NCI-H1417 (cell line): ENCODE results near the gene KCNJ10.
A peak's percentile ranks its signal among the peaks of the same experiment; 100 is the strongest.

ENCODE experiments used
- DNase-seq, 3 experiments: peaks; one replicate each; lab custom pipeline; 2025; lab: John Stamatoyannopoulos, UW

The KCNJ10 gene

GRCh38 chr1:159961636-159962035 is 108.3 kb downstream of the KCNJ10 start:
- no peak for DNase-seq

DNA sequence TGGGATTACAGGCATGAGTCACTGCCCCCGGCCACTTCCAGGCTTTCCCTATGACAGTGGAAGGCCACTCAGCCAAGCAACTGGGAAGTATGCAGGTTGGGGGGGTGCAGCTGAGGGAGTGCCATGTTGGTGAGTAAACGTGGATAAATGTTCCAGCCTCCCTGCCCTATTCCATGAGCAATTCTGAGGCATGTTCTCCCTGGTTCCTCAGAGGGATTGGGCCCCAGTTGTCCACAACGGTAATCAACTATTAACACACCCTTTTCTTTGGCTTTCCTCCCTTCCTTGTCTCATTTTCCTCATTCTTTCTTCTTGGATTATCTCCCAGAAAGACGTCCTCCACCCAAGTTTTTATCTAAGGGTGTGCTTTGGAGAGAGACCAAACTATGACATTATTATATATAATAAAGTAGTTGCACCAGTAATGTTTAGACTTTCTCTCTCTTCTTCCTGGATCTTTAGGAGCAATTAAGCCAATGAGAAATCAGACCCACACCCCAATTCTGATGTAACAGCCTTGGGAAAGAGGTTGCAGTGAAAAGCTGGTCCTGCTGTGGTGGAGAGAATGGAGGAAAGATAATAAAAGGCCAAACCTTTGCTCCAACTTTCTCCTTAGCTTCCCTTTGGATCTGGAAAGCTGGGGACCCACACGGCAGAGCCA is 109.1 kb downstream of the KCNJ10 start:
- no peak for DNase-seq

DNA sequence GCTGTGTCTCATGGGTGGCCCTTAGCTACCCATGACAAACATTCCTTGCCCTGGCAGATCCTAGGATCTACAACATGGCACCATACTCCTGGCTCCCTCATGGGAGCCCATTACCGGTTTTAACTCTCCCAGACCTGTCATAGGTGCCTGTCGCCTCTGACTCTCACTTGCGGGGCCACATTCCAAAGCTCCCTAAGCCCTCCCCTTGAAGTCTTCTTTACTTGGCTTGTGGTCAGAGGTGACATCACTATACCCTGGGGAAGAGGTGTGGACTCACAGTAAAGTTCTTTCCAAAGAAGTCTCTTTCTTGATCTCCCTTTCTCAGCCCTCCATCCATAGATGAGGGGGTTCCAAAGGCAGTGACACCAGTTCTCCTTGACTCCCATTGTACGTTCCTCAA is 110.5 kb downstream of the KCNJ10 start:
- DNase-seq, result no peak

GRCh38 chr1:159958719-159959380 is 111.1 kb downstream of the KCNJ10 start:
- no peak for DNase-seq

DNA sequence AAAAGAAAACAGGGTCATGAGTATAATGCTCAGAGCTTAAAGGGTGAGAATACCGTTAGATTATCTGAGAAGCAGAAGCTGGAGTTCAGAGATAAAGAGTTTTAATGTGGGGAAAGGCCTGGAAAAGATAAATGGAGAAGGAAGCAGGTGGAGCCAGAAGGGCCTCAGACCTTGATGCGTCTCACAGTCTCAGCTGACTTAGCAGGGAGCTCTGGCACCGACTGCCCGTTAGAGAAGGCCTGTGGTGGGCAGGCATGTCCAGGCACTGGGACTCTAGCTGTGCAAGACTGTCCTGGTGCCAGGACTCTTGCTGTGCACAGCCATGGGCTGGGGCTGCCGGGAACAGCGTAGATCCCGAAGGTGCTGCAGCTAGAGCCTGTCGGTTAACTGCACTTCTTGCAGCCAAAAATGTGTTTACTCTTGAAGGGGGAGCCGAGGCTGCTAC is 112.1 kb downstream of the KCNJ10 start:
- DNase-seq, result peak in 2 of 3 experiments; percentile 22 to 47

DNA sequence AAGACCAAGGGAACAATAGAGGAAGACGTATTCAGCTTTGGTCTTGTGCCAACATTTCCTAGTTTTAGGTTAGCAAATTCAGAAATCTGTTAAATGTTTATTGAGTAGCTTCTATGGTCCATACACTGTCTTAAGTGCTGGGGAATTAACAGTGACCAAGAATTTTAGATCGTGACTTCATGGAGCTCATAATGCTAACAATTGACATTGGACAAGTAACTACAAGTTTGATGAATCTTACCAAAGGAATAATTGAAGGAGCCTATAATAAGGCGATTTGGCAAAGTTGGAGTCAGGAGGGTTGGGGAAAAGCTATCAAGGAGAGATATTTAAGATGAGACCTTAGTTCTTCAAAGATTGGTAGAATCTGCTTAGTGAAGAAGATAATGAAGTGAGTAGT is 114.5 kb downstream of the KCNJ10 start:
- DNase-seq, result no peak

DNA sequence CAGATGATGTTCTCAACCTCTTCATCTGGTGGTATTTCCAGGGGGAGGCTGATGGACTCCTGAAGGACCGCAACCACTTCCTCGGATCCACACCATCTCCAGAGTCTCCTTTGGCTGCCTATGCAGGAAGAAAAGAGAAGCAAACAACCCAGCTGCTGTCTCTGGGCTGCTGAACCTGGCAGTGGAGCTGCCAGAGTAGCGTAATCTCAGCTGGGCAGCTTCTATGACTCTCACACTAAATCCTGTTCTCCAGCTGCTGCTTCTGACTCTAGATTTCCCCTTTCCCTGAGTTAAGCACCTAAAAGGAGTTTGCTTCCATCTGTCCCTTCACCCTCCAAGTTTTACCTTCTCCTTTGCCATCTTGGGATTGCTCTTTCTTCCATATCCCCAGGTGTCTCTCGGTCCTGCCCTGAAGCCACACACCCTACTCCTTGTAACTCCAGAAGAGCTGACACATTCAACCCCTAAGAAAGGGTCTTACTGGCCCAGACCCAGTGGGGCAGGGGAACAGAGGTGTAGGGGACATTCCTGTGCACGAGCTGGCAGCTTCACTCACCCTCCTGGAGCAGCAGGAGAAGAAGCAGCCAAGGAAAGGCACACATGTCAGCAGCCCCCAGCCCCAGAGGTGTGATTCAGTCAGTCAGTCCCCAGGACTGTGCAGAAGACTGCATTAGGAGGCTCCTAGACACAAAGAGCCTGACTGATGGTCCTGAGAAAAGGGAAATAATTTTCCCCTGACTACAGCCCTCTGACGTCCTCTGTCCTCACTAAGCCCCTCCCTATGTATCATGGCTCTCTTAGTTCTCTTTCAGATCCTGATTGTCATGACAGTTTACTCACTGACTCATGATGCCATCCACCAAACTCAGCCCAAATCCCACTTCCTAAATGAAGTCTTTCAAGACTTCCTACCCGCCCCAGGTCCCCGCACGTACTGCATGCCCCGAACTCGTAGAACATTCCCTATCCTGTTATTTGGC is 116.1 kb downstream of the KCNJ10 start, which contains the start of gene SLAMF9:
SLAMF9 (minus strand) TSS at position 702 of the 980 bp plus-strand sequence; CDS start at position 602, 100 bp downstream.
- DNase-seq, result no peak

GRCh38 chr1:159952932-159953331 is 117.0 kb downstream of the KCNJ10 start:
- DNase-seq, result no peak

DNA sequence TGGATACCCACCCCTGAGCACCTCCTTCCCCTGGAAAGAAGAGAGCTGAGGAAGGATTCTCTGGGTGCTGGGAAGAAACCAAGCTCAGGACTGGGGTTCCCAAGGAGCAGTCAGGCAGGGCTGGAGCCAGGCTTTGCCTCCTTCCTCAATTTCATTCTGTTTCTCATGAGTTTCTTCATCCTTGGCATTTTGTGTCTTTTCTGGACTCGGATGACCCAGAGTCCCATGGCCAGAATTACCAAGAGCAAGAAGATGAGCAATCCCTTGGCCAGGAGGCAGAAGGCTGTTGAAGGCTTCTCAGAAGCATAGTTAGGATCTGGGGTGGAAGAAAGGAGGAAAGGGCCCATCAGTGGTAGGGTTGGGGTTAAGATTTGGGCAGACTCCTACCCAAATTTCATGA is 118.4 kb downstream of the KCNJ10 start:
- no peak for DNase-seq

DNA sequence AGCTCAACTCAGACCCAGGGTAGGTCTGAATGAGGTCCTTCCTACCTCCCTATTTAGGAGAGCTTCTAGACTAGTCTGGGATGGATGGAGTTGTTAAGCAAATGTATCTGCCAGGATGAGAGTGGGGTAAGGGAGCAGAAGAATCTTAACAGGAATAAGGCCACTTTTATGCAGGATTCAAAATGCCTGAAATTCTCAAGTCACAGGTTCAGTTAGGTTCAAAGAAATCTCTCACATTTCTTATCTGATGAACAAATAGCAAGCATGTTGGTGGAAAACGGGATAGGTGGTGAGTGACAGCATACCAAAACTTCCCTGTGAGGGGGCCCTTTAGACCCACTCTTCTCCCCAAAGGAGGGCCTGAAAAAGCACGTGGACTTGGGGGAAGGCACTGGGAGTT is 118.9 kb downstream of the KCNJ10 start:
- DNase-seq, result no peak

GRCh38 chr1:159949981-159950381 is 120.0 kb downstream of the KCNJ10 start:
- no peak for DNase-seq

GRCh38 chr1:159949123-159949522 is 120.8 kb downstream of the KCNJ10 start:
- DNase-seq, result no peak
